PC-9 (cell line): Measurements from ENCODE around the gene STK16. TPM values are rescaled to one million over a fixed set of nuclear protein-coding genes. Genes with fewer than 3 reads are reported as not detected.

Source experiments
- BruUV-seq: library from RNA; stranded (reverse); fragments of 400-500 nt; replicated peaks from 2 replicates; lab custom pipeline; 2021; lab: Mats Ljungman, UMichigan
- CTCF ChIA-PET: fragments of 300-600 bp; sonication (Branson Sonifier 250); formaldehyde crosslinking; loops from one replicate; lab custom pipeline; 2022; ENCODE audit warnings: antibody characterized with exemption; lab: Charles Lee
- POLR2A ChIA-PET: fragments of 300-600 bp; sonication (Branson Sonifier 250); formaldehyde crosslinking; loops from one replicate; lab custom pipeline; 2022; ENCODE audit warnings: antibody characterized with exemption; ENCODE audit not compliant: unreplicated experiment; lab: Charles Lee
- DNase-seq, 2 experiments: peaks; one replicate each; pipeline versions ENCODE4 v3.0.0 to v3.0.0-alpha.2; 2015 to 2022; ENCODE audit warnings: mixed read lengths in 1 of 2
- H2AFZ ChIP-seq: fragments of 200-600 bp; sonication (generic); 2 replicates; pipeline ENCODE4 v1.8.1; 2017; ENCODE audit warnings: antibody characterized with exemption
- H3F3A ChIP-seq: fragments of 200-600 bp; sonication (generic); 2 replicates; pipeline ENCODE4 v1.8.1; 2017; ENCODE audit warnings: antibody characterized with exemption, mild to moderate bottlenecking, low read depth; ENCODE audit not compliant: insufficient read depth
- H3K27ac ChIP-seq: fragments of 200-600 bp; sonication (generic); 2 replicates; pipeline ENCODE4 v1.6.1; 2016; ENCODE audit warnings: mixed run types
- H3K27me3 ChIP-seq: fragments of 200-600 bp; sonication (generic); 2 replicates; pipeline ENCODE4 v1.6.1; 2016; ENCODE audit warnings: low read depth, mixed run types; ENCODE audit not compliant: insufficient read depth
- H3K36me3 ChIP-seq: fragments of 200-600 bp; sonication (generic); 2 replicates; pipeline ENCODE4 v1.6.1; 2016; ENCODE audit warnings: low read depth, mixed run types
- H3K4me1 ChIP-seq: fragments of 200-600 bp; sonication (generic); replicated peaks from 2 replicates; pipeline ENCODE4 v1.6.1; 2016; ENCODE audit warnings: mixed run types; ENCODE audit not compliant: insufficient read depth
- H3K4me2 ChIP-seq: fragments of 200-600 bp; sonication (generic); 2 replicates; pipeline ENCODE4 v1.6.1; 2017; ENCODE audit warnings: mixed run types
- H3K4me3 ChIP-seq: fragments of 200-600 bp; sonication (generic); 2 replicates; pipeline ENCODE4 v1.6.1; 2016; ENCODE audit warnings: mixed run types
- H3K79me2 ChIP-seq: fragments of 200-600 bp; sonication (generic); 2 replicates; pipeline ENCODE4 v1.6.1; 2017; ENCODE audit warnings: low read depth, mixed run types
- H3K9me2 ChIP-seq: fragments of 200-600 bp; sonication (generic); 2 replicates; pipeline ENCODE4 v1.8.1; 2017; ENCODE audit warnings: mild to moderate bottlenecking; ENCODE audit not compliant: insufficient read depth
- H3K9me3 ChIP-seq: fragments of 200-600 bp; sonication (generic); 2 replicates; pipeline ENCODE4 v1.8.1; 2016; ENCODE audit warnings: low read depth; ENCODE audit not compliant: insufficient read depth
- H4K20me1 ChIP-seq: fragments of 200-600 bp; sonication (generic); 2 replicates; pipeline ENCODE4 v1.8.1; 2017; ENCODE audit not compliant: insufficient read depth
- EZH2 ChIP-seq: fragments of 200-600 bp; sonication (generic); IDR thresholded peaks from 2 replicates; pipeline ENCODE4 v1.8.0; 2017; ENCODE audit warnings: antibody characterized with exemption, low read depth
- intact Hi-C: fragments of 100-400 bp; cut with micrococcal nuclease; formaldehyde crosslinking; loops from one replicate; pipeline ENCODE4 v1.10.0; 2022; ENCODE audit not compliant: unreplicated experiment
- total RNA-seq: library from RNA; stranded (reverse); gene quantifications from 2 replicates; pipeline ENCODE4 v1.2.3, GENCODE V29; 2021
- TF ChIP-seq, protein P1 (sequence below): fragments of 200-600 bp; sonication (generic); conservative IDR thresholded peaks from 2 replicates; pipeline ENCODE4 v1.6.1; 2017; ENCODE audit warnings: mixed run types, antibody characterized with exemption, mild to moderate bottlenecking, moderate library complexity

Gene STK16
- total RNA-seq, 1 experiment from 2014 or later, result 39.6 TPM

GRCh38 chr2:219278655-219279150 is 33.4 kb downstream of the STK16 start:
- BruUV-seq, result TSS peak; percentile 58
- H3K27ac ChIP-seq, result peak overlapping the region; percentile 51
- POLR2A ChIA-PET, result interaction anchor here (0.5 to 1.2 kb wide), 4 partner anchors 22 to 525 kb away, joined by 3 to 15 read pairs (median 8); no protein-coding TSS in a partner anchor
- no peaks in the 10 kb centered on the region for H3K9me2 ChIP-seq
- peak overlapping the region; percentile 25; the same call in 1 of the 2 replicates for H2AFZ ChIP-seq
- intact Hi-C loops, result loop anchor here (1.0 to 10.0 kb wide), 7 partner anchors 16 to 384 kb away; partner anchors contain the start of genes ABCB6, ANKZF1, ATG9A and TUBA4A
- no peaks in the 10 kb centered on the region for H4K20me1 ChIP-seq
- H3K9me3 ChIP-seq, result no peaks in the 10 kb centered on the region
- H3K36me3 ChIP-seq, result no peaks in the 10 kb centered on the region
- 0 out of 2 replicates have a peak, but pooled peaks cover 3% of the 10 kb centered on the region for H3K79me2 ChIP-seq
- CTCF ChIA-PET, result interaction anchor here (0.6 to 2.3 kb wide), 3 partner anchors 16 to 26 kb away, joined by 4 to 13 read pairs (median 6); no protein-coding TSS in a partner anchor
- peaks cover 44% of the 10 kb centered on the region for H3K4me1 ChIP-seq
- H3F3A ChIP-seq, result peaks cover 31% of the 10 kb centered on the region
- H3K27me3 ChIP-seq, result no peaks in the 10 kb centered on the region
- H3K4me2 ChIP-seq, result peak overlapping the region; percentile 93
- peak overlapping the region; percentile 81; the same call in 1 of the 2 replicates for H3K4me3 ChIP-seq
- TF ChIP-seq, protein P1, sequence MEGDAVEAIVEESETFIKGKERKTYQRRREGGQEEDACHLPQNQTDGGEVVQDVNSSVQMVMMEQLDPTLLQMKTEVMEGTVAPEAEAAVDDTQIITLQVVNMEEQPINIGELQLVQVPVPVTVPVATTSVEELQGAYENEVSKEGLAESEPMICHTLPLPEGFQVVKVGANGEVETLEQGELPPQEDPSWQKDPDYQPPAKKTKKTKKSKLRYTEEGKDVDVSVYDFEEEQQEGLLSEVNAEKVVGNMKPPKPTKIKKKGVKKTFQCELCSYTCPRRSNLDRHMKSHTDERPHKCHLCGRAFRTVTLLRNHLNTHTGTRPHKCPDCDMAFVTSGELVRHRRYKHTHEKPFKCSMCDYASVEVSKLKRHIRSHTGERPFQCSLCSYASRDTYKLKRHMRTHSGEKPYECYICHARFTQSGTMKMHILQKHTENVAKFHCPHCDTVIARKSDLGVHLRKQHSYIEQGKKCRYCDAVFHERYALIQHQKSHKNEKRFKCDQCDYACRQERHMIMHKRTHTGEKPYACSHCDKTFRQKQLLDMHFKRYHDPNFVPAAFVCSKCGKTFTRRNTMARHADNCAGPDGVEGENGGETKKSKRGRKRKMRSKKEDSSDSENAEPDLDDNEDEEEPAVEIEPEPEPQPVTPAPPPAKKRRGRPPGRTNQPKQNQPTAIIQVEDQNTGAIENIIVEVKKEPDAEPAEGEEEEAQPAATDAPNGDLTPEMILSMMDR, result no peak
- TF ChIP-seq EZH2, result no peak
- no peak for DNase-seq

DNA sequence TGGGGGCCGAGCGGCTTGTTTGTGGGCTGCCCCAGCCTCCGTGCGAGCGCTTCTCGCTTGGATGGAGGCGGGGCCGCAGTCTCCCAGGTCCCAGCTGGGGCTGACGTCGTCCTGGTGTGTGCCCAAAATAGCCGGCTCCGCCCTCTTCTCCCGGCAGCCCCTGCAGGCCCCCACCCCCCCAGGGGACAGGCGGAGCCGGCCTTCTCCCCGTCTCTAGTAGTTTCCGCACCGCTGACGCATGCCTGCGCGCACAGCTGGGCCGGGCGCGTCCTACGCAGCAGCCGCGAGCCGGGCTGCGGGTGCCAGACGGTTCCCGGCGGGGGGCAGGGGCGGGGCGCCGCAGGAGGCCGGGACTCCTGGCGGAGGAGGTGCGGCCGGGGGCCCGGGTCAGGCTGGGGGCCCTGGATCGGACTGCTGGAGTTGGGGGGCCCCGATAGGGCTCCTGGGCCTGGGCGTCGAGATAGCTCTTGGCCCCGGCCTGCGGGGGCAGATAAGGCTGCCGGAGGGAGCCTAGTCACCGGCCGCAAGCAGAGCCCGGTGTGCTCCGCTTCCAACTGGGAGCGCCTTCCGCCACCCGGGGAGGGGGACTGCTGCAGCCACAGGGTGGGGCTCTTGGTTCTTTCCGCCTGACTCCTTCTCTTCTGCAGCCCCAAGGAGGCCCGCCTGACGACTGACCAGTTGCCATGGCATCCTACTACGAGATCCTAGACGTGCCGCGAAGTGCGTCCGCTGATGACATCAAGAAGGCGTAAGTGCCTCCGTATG is 34.1 kb downstream of the STK16 start, which contains the start of gene DNAJB2:
Gene DNAJB2 (plus strand): TSS at position 216 of the 765 bp plus-strand sequence. CDS start 468 bp downstream, at position 684.
- Histone ChIP-seq H3K79me2 (0 out of 2 replicates have a peak, but pooled peaks cover 3% of the 10 kb centered on the region), H3K9me2 (no peaks in the 10 kb centered on the region), H3K27ac (peak within 1 kb of the TSS; percentile 51), H2AFZ (peak within 1 kb of the TSS; percentile 86), H3K4me2 (peak within 1 kb of the TSS; percentile 93), H3K4me3 (peak within 1 kb of the TSS; percentile 81), H3K27me3 (no peaks in the 10 kb centered on the region), H3K9me3 (no peaks in the 10 kb centered on the region), H4K20me1 (no peaks in the 10 kb centered on the region), H3F3A (peaks cover 25% of the 10 kb centered on the region), H3K4me1 (peaks cover 38% of the 10 kb centered on the region), H3K36me3 (no peaks in the 10 kb centered on the region)
- DNase-seq, result peak; percentile 90 to 98
- POLR2A ChIA-PET, result interaction anchor here (0.7 to 1.2 kb wide), 3 partner anchors 30 to 524 kb away, joined by 4 to 15 read pairs (median 5); no protein-coding TSS in a partner anchor
- no TSS peak for BruUV-seq
- TF ChIP-seq, protein P1, result no peak; the same call in 1 of the 2 replicates
- intact Hi-C loops, result loop anchor here (1.0 to 10.0 kb wide), 7 partner anchors 15 to 385 kb away; partner anchors contain the start of genes ABCB6, ANKZF1, ATG9A and TUBA4A
- CTCF ChIA-PET, result interaction anchor here (0.6 to 2.3 kb wide), 4 partner anchors 16 to 35 kb away, joined by 4 to 13 read pairs (median 9); no protein-coding TSS in a partner anchor
